Measurements from ENCODE around the gene LRRC56. TPM values are rescaled to one million over a fixed set of nuclear protein-coding genes. Genes with fewer than 3 reads are reported as not detected.

LRRC56 gene
- total RNA-seq, 1 experiment from 2014 or later, result not detected

GRCh38 chr11:596374-596773, 59.0 kb downstream of the LRRC56 start:
- no peak for DNase-seq (ENCODE audit: low read depth)

DNA sequence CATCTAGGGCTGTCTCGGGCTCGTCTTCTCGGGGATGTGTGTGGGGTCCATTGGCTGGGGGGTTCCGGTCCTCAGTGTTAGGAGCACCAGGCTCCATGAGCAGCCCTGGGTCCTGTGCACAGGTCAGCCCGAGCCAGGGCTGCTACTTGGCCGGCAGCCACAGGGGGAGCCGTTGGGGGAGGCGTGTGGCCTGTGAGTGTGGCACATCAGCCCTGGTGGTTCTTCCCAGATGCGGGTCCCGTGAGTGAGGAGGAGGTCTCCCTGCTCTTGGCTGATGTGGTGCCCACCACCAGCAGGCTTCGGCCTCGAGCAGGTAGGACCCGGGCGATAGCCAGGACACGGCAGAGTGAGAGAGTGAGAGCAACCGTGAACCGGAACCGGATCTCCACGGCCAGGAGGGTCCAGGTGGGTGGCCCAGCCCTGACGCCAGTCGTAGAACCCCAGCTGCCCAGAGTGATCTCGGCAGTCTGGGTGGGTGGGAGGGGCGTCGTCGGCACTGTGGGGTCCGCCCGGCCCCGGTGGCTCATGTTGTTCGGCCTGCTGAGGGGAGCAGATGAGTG, 59.9 kb downstream of the LRRC56 start:
- DNase-seq (ENCODE audit: low read depth), result no peak

DNA sequence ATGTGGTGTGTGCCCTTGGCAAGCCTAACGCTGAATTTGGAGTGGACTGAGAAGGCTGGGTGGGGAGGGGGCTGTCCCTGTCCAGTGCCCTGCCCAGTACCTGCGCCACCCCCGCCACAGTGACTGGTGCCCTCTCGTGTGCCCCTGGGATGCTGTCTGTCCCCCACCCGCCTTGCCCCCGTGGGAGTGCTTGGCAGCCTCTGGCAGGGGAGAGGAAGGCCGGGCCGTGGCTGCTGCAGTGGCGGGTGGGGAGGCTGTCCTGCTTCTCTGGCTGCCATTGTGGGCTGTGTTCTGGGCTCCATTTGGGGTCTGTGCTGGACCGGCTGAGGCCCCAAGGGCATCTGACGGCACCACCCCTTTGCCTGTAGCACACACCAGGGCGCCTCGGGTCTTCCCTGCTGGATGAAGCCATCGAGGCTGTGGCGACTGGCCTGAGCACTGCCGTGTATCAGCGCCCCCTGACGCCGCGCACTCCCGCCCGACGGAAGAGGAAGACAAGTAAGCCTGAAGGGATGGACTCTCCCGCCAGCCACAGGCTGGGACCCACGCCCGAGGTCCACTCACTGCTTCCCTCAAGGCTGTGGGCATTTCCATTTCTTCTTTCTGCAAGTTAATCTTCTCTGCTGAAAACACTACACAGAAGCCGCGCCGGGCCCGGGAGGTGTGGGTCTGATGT, 60.8 kb downstream of the LRRC56 start:
- no peak for DNase-seq (ENCODE audit: low read depth)

DNA sequence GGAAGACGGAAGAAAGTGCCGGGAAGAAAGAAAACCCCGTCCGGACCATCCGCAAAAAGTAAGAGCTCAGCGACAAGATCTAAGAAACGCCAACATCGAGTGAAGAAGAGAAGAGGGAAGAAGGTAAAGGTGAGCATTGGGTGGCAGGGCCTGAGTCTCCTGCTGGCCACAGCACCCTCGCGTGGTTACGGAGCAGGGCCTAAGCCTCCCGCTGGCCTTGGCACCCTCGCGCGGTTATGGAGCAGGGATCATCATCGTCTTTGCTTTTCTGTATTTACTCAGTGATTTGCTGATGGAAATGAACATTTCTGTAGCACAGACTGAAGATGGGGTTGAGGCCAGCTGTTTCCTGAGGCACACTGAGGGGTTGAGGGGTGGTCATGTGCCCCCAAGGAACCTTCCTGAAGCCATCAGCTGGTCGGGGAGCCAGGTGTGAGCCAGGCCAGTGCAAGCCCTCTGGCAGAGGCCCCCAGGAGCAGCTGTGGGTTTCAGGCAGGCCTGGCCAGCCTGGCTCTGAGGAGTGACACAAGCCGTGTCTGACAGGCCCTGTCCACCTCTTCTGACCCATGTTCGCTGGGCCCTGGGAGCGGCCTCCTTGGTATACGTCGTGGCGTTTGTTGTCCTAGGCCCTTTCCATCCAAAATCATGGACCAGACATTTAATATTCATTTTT, 64.4 kb downstream of the LRRC56 start:
- DNase-seq (ENCODE audit: low read depth), result no peak

DNA sequence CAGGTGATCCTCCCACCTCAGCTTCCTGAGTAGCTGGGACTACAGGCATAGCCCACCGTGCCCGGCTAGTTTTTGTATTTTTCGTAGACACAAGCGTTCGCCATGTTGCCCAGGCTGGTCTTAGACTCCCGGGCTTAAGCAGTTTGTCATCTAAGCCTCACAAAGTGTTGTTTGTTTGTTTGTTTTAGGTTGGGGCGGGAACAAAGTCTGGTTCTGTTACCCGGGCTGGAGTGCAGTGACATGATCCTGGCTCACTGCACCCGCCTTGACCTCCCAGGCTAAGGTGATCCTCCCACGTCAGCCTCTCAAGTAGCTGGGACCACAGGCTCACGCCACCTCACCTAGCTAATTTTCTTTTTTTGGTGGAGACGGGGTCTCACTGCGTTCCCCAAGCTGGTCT, 65.8 kb downstream of the LRRC56 start:
- DNase-seq (ENCODE audit: low read depth), result no peak

Other genes starting within 250 kb of the LRRC56 start
- 1.3 and 1.6 TPM in 2 replicates for gene PGGHG, start 248.4 kb upstream of the LRRC56 start, total RNA-seq (2014; rRNA removed; shearing (Covaris generic))
- gene IFITM5, start 238.0 kb upstream of the LRRC56 start, total RNA-seq (2014; rRNA removed; shearing (Covaris generic)), result not detected in 2 replicates
- 28.0 and 30.6 TPM in 2 replicates for gene IFITM2, start 229.7 kb upstream of the LRRC56 start, total RNA-seq (2014; rRNA removed; shearing (Covaris generic))
- gene IFITM1, start 223.5 kb upstream of the LRRC56 start, total RNA-seq (2014; rRNA removed; shearing (Covaris generic)), result 13.6 and 14.3 TPM in 2 replicates
- 102 and 111 TPM in 2 replicates for gene IFITM3, start 216.7 kb upstream of the LRRC56 start, total RNA-seq (2014; rRNA removed; shearing (Covaris generic))
- gene B4GALNT4, start 168.0 kb upstream of the LRRC56 start, total RNA-seq (2014; rRNA removed; shearing (Covaris generic)), result not detected in 2 replicates
- gene PKP3, start 143.3 kb upstream of the LRRC56 start, total RNA-seq (2014; rRNA removed; shearing (Covaris generic)), result 0.84 and 2.9 TPM in 2 replicates
- 14.3 and 19.2 TPM in 2 replicates for gene SIGIRR, start 122.5 kb upstream of the LRRC56 start, total RNA-seq (2014; rRNA removed; shearing (Covaris generic))
- not detected in 2 replicates for gene ANO9, start 95.5 kb upstream of the LRRC56 start, total RNA-seq (2014; rRNA removed; shearing (Covaris generic))
- gene PTDSS2, start 87.2 kb upstream of the LRRC56 start, total RNA-seq (2014; rRNA removed; shearing (Covaris generic)), result 13.2 and 16.8 TPM in 2 replicates
- gene RNH1, start 30.3 kb upstream of the LRRC56 start, total RNA-seq (2014; rRNA removed; shearing (Covaris generic)), result 147 and 167 TPM in 2 replicates
- gene HRAS, start 2.0 kb upstream of the LRRC56 start, total RNA-seq (2014; rRNA removed; shearing (Covaris generic)), result 65.8 and 81.1 TPM in 2 replicates
- gene LMNTD2, start 23.2 kb downstream of the LRRC56 start, total RNA-seq (2014; rRNA removed; shearing (Covaris generic)), result 0.24 and 0.29 TPM in 2 replicates
- gene RASSF7, start 23.4 kb downstream of the LRRC56 start, total RNA-seq (2014; rRNA removed; shearing (Covaris generic)), result 7.4 and 16.4 TPM in 2 replicates
- gene PHRF1, start 38.9 kb downstream of the LRRC56 start, total RNA-seq (2014; rRNA removed; shearing (Covaris generic)), result 12.5 and 14.8 TPM in 2 replicates
- 4.7 and 5.1 TPM in 2 replicates for gene IRF7, start 78.4 kb downstream of the LRRC56 start, total RNA-seq (2014; rRNA removed; shearing (Covaris generic))
- not detected in 2 replicates for gene CDHR5, start 87.4 kb downstream of the LRRC56 start, total RNA-seq (2014; rRNA removed; shearing (Covaris generic))
- gene SCT, start 89.7 kb downstream of the LRRC56 start, total RNA-seq (2014; rRNA removed; shearing (Covaris generic)), result not detected in 2 replicates
- not detected in 2 replicates for gene DRD4, start 99.7 kb downstream of the LRRC56 start, total RNA-seq (2014; rRNA removed; shearing (Covaris generic))
- gene DEAF1, start 157.7 kb downstream of the LRRC56 start, total RNA-seq (2014; rRNA removed; shearing (Covaris generic)), result 15.4 and 23.8 TPM in 2 replicates
- gene TMEM80, start 158.3 kb downstream of the LRRC56 start, total RNA-seq (2014; rRNA removed; shearing (Covaris generic)), result 15.6 and 18.6 TPM in 2 replicates
- 3.4 and 5.7 TPM in 2 replicates for gene EPS8L2, start 168.7 kb downstream of the LRRC56 start, total RNA-seq (2014; rRNA removed; shearing (Covaris generic))
- 166 and 168 TPM in 2 replicates for gene TALDO1, start 209.9 kb downstream of the LRRC56 start, total RNA-seq (2014; rRNA removed; shearing (Covaris generic))
- gene GATD1, start 240.0 kb downstream of the LRRC56 start, total RNA-seq (2014; rRNA removed; shearing (Covaris generic)), result 19.8 and 23.5 TPM in 2 replicates

All from RPMI7951 (cell line).